ENCODE results near the gene MAU2. TPM values are rescaled to one million over a fixed set of nuclear protein-coding genes. Genes with fewer than 3 reads are reported as not detected.

MAU2 gene
- total RNA-seq, 4 donors from 2014 or later: 79.3 to 160 (median 130) TPM

DNA sequence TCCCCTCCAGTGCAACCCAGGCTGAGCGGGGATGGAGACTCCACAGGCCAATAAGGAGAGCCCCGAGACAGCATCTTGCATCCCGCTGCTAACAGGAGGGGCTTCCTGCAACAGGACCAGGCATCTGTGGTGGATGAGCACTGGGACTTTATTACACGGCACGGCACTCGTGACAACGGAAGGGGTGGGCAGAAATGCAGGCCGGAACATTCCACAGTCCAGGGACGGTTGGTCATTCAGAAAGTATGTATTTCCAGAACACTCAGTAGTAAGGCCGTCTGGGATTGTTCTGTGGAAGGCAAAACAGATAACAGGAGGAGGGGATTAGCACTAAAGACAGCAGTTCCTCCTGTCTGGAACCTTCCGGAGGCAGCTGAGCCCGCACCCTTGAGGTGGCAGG is 44.2 kb upstream of the MAU2 start:
- H3K36me3 ChIP-seq: peaks cover 0 to 60% (median 0%) of the 10 kb centered on the region in 3 donors
- no peak for TF ChIP-seq POLR2A (IDR thresholded peaks at IDR 0.05)
- no peak for TF ChIP-seq CTCF (IDR thresholded peaks at IDR 0.05)
- no peak for DNase-seq
- H3K27me3 ChIP-seq: no peaks in the 10 kb centered on the region
- no peaks in the 10 kb centered on the region for H3K9me3 ChIP-seq
- peaks cover 0 to 27% (median 5%) of the 10 kb centered on the region in 4 donors for H3K4me1 ChIP-seq
- no peak overlapping the region for H3K4me3 ChIP-seq
- no peak overlapping the region for H3K27ac ChIP-seq

- peaks cover 0 to 27% (median 5%) of the 10 kb centered on the region in 4 donors for H3K4me1 ChIP-seq
- DNase-seq: no peak
- TF ChIP-seq CTCF (IDR thresholded peaks at IDR 0.05): no peak
- TF ChIP-seq POLR2A (IDR thresholded peaks at IDR 0.05): no peak
- no peaks in the 10 kb centered on the region for H3K27me3 ChIP-seq
- no peak overlapping the region for H3K27ac ChIP-seq
- no peaks in the 10 kb centered on the region for H3K9me3 ChIP-seq
- peaks cover 0 to 63% (median 0%) of the 10 kb centered on the region in 3 donors for H3K36me3 ChIP-seq
- H3K4me3 ChIP-seq: no peak overlapping the region
Observed at GRCh38 chr19:19276851-19277250, 43.8 kb upstream of the MAU2 start.

DNA sequence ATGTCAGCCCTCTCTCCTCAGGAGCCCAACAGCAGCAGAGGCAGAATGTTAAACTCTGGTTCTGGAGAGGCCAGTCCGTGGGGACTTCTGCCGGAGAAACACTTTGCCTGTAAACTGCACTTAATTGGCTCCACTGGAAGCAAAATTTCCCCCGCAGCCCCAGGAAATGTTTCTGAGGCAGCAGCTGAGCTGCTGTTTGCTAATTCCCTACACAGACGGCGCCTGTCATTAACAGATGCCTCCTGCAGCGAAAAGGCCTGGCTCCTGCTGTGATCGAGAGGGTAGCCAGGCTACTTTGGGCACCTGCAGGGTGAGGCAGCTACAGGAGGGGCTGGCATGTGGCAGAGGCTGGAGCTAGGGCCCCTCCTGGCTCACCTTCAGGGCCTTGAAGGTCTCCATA is 42.3 kb upstream of the MAU2 start:
- TF ChIP-seq POLR2A (IDR thresholded peaks at IDR 0.05): no peak
- no peak for TF ChIP-seq CTCF (IDR thresholded peaks at IDR 0.05)
- Histone ChIP-seq H3K27me3 (no peaks in the 10 kb centered on the region), H3K36me3 (peaks cover 0 to 76% (median 0%) of the 10 kb centered on the region in 3 donors), H3K9me3 (no peaks in the 10 kb centered on the region), H3K4me1 (peaks cover 0 to 23% (median 3%) of the 10 kb centered on the region in 4 donors), H3K4me3 (no peak overlapping the region), H3K27ac (no peak overlapping the region)
- no peak for DNase-seq

DNA sequence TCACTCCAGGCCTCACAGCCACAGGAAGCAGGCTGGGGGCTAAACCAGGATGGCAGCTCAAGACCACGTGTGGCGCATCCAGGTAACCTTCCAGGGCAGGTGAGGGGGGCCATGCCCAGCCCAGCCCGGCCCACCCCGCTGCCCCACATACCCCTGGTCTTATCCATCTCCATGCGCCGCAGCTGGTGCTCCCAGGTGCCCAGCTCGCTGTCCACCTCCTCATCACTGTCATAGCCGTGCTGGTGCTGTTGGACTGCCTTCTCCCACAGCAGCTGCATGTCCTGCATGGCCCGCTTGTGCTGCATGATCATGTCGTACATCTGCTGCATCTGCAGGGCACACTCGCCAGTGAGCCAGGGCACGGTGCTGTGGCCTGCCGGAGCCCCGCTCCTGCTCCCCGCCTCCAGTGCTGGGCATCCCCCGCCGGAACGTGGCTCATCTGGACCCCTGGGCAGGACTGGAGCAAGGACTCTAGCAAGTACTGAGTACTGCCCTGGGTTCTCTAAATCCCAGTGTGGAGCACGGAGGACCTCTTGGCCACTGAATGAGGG is 41.5 kb upstream of the MAU2 start:
- H3K9me3 ChIP-seq: no peaks in the 10 kb centered on the region
- peaks cover 0 to 15% (median 1%) of the 10 kb centered on the region in 4 donors for H3K4me1 ChIP-seq
- TF ChIP-seq CTCF (IDR thresholded peaks at IDR 0.05) (no peak), POLR2A (IDR thresholded peaks at IDR 0.05) (no peak)
- no peak for DNase-seq
- peaks cover 0 to 84% (median 0%) of the 10 kb centered on the region in 3 donors for H3K36me3 ChIP-seq
- no peak overlapping the region for H3K4me3 ChIP-seq
- no peaks in the 10 kb centered on the region for H3K27me3 ChIP-seq
- no peak overlapping the region for H3K27ac ChIP-seq

GRCh38 chr19:19279853-19280252 is 40.8 kb upstream of the MAU2 start:
- Histone ChIP-seq H3K36me3 (peaks cover 0 to 90% (median 0%) of the 10 kb centered on the region in 3 donors), H3K4me1 (peaks cover 0 to 10% (median 1%) of the 10 kb centered on the region in 4 donors), H3K9me3 (no peaks in the 10 kb centered on the region), H3K4me3 (no peak overlapping the region), H3K27me3 (no peaks in the 10 kb centered on the region), H3K27ac (no peak overlapping the region)
- DNase-seq: no peak
- TF ChIP-seq POLR2A (IDR thresholded peaks at IDR 0.05) (no peak), CTCF (IDR thresholded peaks at IDR 0.05) (no peak)

Measured in Peyer's patch (tissue), 4 donors.